GM12878 (cell line): ENCODE results near the gene NPFFR2. TPM values are rescaled to one million over a fixed set of nuclear protein-coding genes. Genes with fewer than 3 reads are reported as not detected.

Source experiments
- ATAC-seq: fragments of 200-7000 bp; cut with Tn5 transposase; 3 replicates; pipeline ENCODE4 v1.9.1; 2020; ENCODE audit warnings: mild to moderate bottlenecking, moderate library complexity
- BruUV-seq: library from RNA; stranded (reverse); fragments of 400-500 nt; replicated peaks from 2 replicates; lab custom pipeline; 2021; lab: Mats Ljungman, UMichigan
- CTCF ChIA-PET: fragments of 300-600 bp; sonication (Branson Sonifier 250); formaldehyde crosslinking; extraction: SDS; loops from one replicate; lab custom pipeline; 2021; ENCODE audit warnings: inconsistent platforms; lab: Yijun Ruan, JAX
- POLR2A ChIA-PET: fragments of 350-600 bp; formaldehyde crosslinking; extraction: SDS; loops from one replicate; lab custom pipeline; 2021; ENCODE audit warnings: inconsistent platforms; lab: Charles Lee
- RAD21 ChIA-PET: fragments of 300-600 bp; sonication (Branson Sonifier 250); formaldehyde crosslinking; loops from one replicate; lab custom pipeline; 2023; ENCODE audit warnings: antibody characterized with exemption; ENCODE audit not compliant: unreplicated experiment; lab: Charles Lee
- SMC1A ChIA-PET: fragments of 300-600 bp; sonication (Branson Sonifier 250); formaldehyde crosslinking; loops from one replicate; lab custom pipeline; 2023; ENCODE audit not compliant: unreplicated experiment, uncharacterized antibody; lab: Charles Lee
- DNase-seq: peaks from one replicate; pipeline ENCODE4 v3.0.0-alpha.2; 2011; ENCODE audit warnings: low read depth, low spot score
- FAIRE-seq: peaks from 3 replicates; lab custom pipeline; 2011; peaks lifted over from hg19 to GRCh38; lab: Jason Lieb, UNC
- H2AFZ ChIP-seq: 2 replicates; pipeline ENCODE4 v1.6.0; 2011; ENCODE audit warnings: low read depth, low read length, control low read depth; ENCODE audit not compliant: control insufficient read depth
- H3K27ac ChIP-seq: 2 replicates; pipeline ENCODE4 v1.5.1; 2011; ENCODE audit warnings: control low read depth; ENCODE audit not compliant: control insufficient read depth, insufficient read depth
- H3K27me3 ChIP-seq, 2 experiments: replicated peaks in 1 of 2; 2 replicates each; pipeline versions ENCODE4 v1.6.0 to v1.6.1; 2011; ENCODE audit warnings: low read length in 1 of 2; ENCODE audit not compliant: control insufficient read depth in 2 of 2, insufficient read depth in 2 of 2
- H3K36me3 ChIP-seq, 2 experiments: 2 replicates each; pipeline ENCODE4 v1.5.1; 2011; ENCODE audit warnings: low read length in 1 of 2; ENCODE audit not compliant: control insufficient read depth in 2 of 2, insufficient read depth in 2 of 2
- H3K4me1 ChIP-seq: 2 replicates; pipeline ENCODE4 v1.6.1; 2011; ENCODE audit warnings: mild to moderate bottlenecking, low read length, moderate library complexity, mixed read lengths; ENCODE audit not compliant: control insufficient read depth, insufficient read depth
- H3K4me2 ChIP-seq: 2 replicates; pipeline ENCODE4 v1.6.0; 2011; ENCODE audit warnings: control low read depth; ENCODE audit not compliant: control insufficient read depth, insufficient read depth
- H3K4me3 ChIP-seq: fragments of 200-600 bp; sonication (generic); 2 replicates; pipeline ENCODE4 v1.5.1; 2016
- H3K79me2 ChIP-seq: 2 replicates; pipeline ENCODE4 v1.6.0; 2011; ENCODE audit warnings: low read length; ENCODE audit not compliant: control insufficient read depth, insufficient read depth
- H3K9ac ChIP-seq: 2 replicates; pipeline ENCODE4 v1.8.0; 2011; ENCODE audit warnings: low read length, control low read depth, mixed read lengths; ENCODE audit not compliant: control insufficient read depth, insufficient read depth
- H3K9me3 ChIP-seq: replicated peaks from 3 replicates; pipeline ENCODE4 v1.5.1; 2011; ENCODE audit warnings: mild to moderate bottlenecking, low read length; ENCODE audit not compliant: control insufficient read depth, insufficient read depth
- H4K20me1 ChIP-seq: 2 replicates; pipeline ENCODE4 v1.6.0; 2011; ENCODE audit not compliant: control insufficient read depth, insufficient read depth
- BCL11A ChIP-seq: IDR thresholded peaks from 2 replicates; pipeline ENCODE4 v1.6.1; 2011; ENCODE audit warnings: low read depth, low read length
- EP300 ChIP-seq, 2 experiments: fragments of 150-350 bp in 1 of 2; IDR thresholded peaks; 2 replicates each; pipeline ENCODE4 v1.6.1; 2011 to 2012; ENCODE audit warnings: low read depth in 2 of 2, low read length in 2 of 2, borderline replicate concordance in 1 of 2, improper control_type of control experiment in 1 of 2, inconsistent platforms in 1 of 2; ENCODE audit not compliant: control insufficient read depth in 1 of 2
- FOXM1 ChIP-seq: IDR thresholded peaks from 2 replicates; pipeline ENCODE4 v1.6.1; 2012; ENCODE audit warnings: low read depth, mild to moderate bottlenecking, inconsistent platforms, low read length, moderate library complexity
- HDAC6 ChIP-seq: fragments of 200-600 bp; sonication (generic); IDR thresholded peaks from one replicate; pipeline ENCODE4 v1.8.0; 2017; ENCODE audit warnings: antibody characterized with exemption; ENCODE audit not compliant: unreplicated experiment
- HDGF ChIP-seq: fragments of 450-650 bp; IDR thresholded peaks from 2 replicates; pipeline ENCODE4 v1.6.1; 2016; ENCODE audit warnings: antibody characterized with exemption
- IRF3 ChIP-seq: fragments of 450-650 bp; IDR thresholded peaks from 2 replicates; pipeline ENCODE4 v1.6.1; 2014; ENCODE audit warnings: mild to moderate bottlenecking
- MEF2B ChIP-seq: fragments of 450-650 bp; IDR thresholded peaks from 2 replicates; pipeline ENCODE4 v1.6.1; 2018; ENCODE audit warnings: mild to moderate bottlenecking, moderate library complexity; ENCODE audit not compliant: partially characterized antibody, poor library complexity, severe bottlenecking
- NFIC ChIP-seq: IDR thresholded peaks from 2 replicates; pipeline ENCODE4 v1.6.1; 2012; ENCODE audit warnings: low read depth, mild to moderate bottlenecking, inconsistent platforms, low read length, moderate library complexity
- NR2C2 ChIP-seq: IDR thresholded peaks from 2 replicates; pipeline ENCODE4 v1.6.1; 2011; ENCODE audit warnings: borderline replicate concordance, low read depth; ENCODE audit not compliant: control insufficient read depth, insufficient read length
- PAX5 ChIP-seq: IDR thresholded peaks from 2 replicates; pipeline ENCODE4 v1.6.1; 2011; ENCODE audit warnings: low read depth, low read length, borderline replicate concordance
- RELA ChIP-seq: fragments of 450-650 bp; IDR thresholded peaks from 2 replicates; pipeline ENCODE4 v1.8.0; 2014; ENCODE audit warnings: borderline replicate concordance; ENCODE audit not compliant: partially characterized antibody
- RUNX3 ChIP-seq: IDR thresholded peaks from 2 replicates; pipeline ENCODE4 v1.6.1; 2012; ENCODE audit warnings: low read length, inconsistent platforms
- SMC3 ChIP-seq: IDR thresholded peaks from 2 replicates; pipeline ENCODE4 v1.6.1; 2011; ENCODE audit warnings: low read length, improper control_type of control experiment, borderline replicate concordance
- TCF3 ChIP-seq: IDR thresholded peaks from 2 replicates; pipeline ENCODE4 v1.6.1; 2012; ENCODE audit warnings: low read depth, mild to moderate bottlenecking, low read length, borderline replicate concordance; ENCODE audit not compliant: insufficient read depth
- ZNF207 ChIP-seq: fragments of 450-650 bp; IDR thresholded peaks from 2 replicates; pipeline ENCODE4 v1.6.1; 2014; ENCODE audit warnings: antibody characterized with exemption, mild to moderate bottlenecking, borderline replicate concordance
- WGBS: methylation state at CpG from one replicate; pipeline ENCODE4 v1.1.6; 2016; ENCODE audit warnings: low lambda C conversion rate; ENCODE audit not compliant: insufficient replicate concordance, insufficient coverage; ENCODE audit errors: missing lambda C conversion rate; 5-methylcytosine and 5-hydroxymethylcytosine counted together
- in situ Hi-C: fragments of 300-500 bp; cut with MboI; formaldehyde crosslinking; loops from 9 replicates; pipeline ENCODE4 v1.14.3; 2018; ENCODE audit warnings: mixed read lengths
- intact Hi-C: fragments of 100-400 bp; cut with micrococcal nuclease; formaldehyde crosslinking; loops from one replicate; pipeline ENCODE4 v1.14.2; 2022; ENCODE audit not compliant: unreplicated experiment
- polyA plus RNA-seq, 11 experiments: library from polyadenylated mRNA; depleted of rRNA in 4 of 11; unstranded in 6 of 11; stranded (reverse) in 5 of 11; fragments of >200 nt; fragmentation: Nextera tagmentation in 4 of 11; fragmentation: Illumina TruSeq in 1 of 11; extraction: Ambion mirVana in 4 of 11; extraction: Trizol in 1 of 11; gene quantifications; 1 replicate in 1 of 11; 2 replicates in 10 of 11; pipeline versions ENCODE4 v1.2.1 to v1.2.3, GENCODE V29; 2011 to 2016; ENCODE audit warnings: inconsistent platforms in 2 of 11, missing spikeins in 2 of 11, low read depth in 1 of 11
- total RNA-seq, 4 experiments: library from RNA; depleted of rRNA in 3 of 4; stranded (reverse); fragments of >200 nt in 3 of 4; fragmentation: Illumina TruSeq in 1 of 4; extraction: Trizol in 1 of 4; gene quantifications; 2 replicates each; pipeline versions ENCODE4 v1.2.1 to v1.2.3, GENCODE V29; 2013 to 2021

Gene NPFFR2
- total and polyA plus RNA-seq, 10 of the 15 experiments (the other 5 are each of a cell fraction or from before 2014, with no cell fraction given), result not detected

DNA sequence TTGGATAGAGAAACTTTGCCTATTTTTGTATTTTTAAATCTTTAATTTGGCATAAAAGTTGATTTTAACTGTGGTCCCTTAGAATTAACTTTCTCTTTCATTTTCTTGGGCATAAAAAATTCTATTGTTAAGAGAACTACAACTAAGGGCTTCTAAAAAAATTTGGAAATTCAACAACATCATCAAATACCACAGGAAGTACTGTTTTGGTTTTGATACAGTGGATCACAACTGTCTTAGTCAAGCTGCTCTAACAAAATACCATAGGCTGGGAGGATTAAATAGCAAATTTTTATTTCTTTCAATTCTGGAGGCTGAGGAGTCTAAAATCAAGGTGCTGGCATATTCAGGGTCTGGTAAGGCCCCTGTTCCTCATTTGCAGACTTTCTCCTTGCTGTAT, 19.9 kb upstream of the NPFFR2 start:
- ATAC-seq, result no peak
- H3K79me2 ChIP-seq, result no peaks in the 10 kb centered on the region
- DNase-seq, result no peak
- no peaks in the 10 kb centered on the region for H3K36me3 ChIP-seq
- TF ChIP-seq ZNF207 (no peak), RUNX3 (no peak), HDAC6 (no peak), EP300 (IDR thresholded peaks at IDR 0.05; ENCODE audit: borderline replicate concordance in 1 of 2, control insufficient read depth in 1 of 2, low read depth in 2 of 2, low read length in 2 of 2) (no peak), PAX5 (no peak), FOXM1 (no peak), TCF3 (no peak)
- H3K9me3 ChIP-seq, result no peaks in the 10 kb centered on the region
- no peaks in the 10 kb centered on the region for H3K27me3 ChIP-seq
- BruUV-seq, result no TSS peak
- H3K4me1 ChIP-seq, result no peaks in the 10 kb centered on the region
- RAD21 ChIA-PET, result no interaction called here
- POLR2A ChIA-PET, result no interaction called here
- CTCF ChIA-PET, result no interaction called here
- H4K20me1 ChIP-seq, result no peaks in the 10 kb centered on the region
- H3K9ac ChIP-seq, result no peak overlapping the region
- no peak overlapping the region for H3K4me3 ChIP-seq
- H2AFZ ChIP-seq, result no peak overlapping the region
- no peak overlapping the region for H3K4me2 ChIP-seq
- intact Hi-C loops, result no loop called here
- SMC1A ChIA-PET, result no interaction called here
- H3K27ac ChIP-seq, result no peak overlapping the region
- in situ Hi-C loops, result no loop called here
- no peak for FAIRE-seq

- H3K27ac ChIP-seq, result no peak overlapping the region
- BruUV-seq, result no TSS peak
- H4K20me1 ChIP-seq, result no peaks in the 10 kb centered on the region
- H3K9me3 ChIP-seq, result no peaks in the 10 kb centered on the region
- H3K79me2 ChIP-seq, result no peaks in the 10 kb centered on the region
- no peak overlapping the region for H2AFZ ChIP-seq
- intact Hi-C loops (no loop called here), in situ Hi-C loops (no loop called here)
- H3K9ac ChIP-seq, result no peak overlapping the region
- RAD21 ChIA-PET, result no interaction called here
- DNase-seq, result no peak
- FAIRE-seq, result no peak
- POLR2A ChIA-PET, result no interaction called here
- CTCF ChIA-PET, result no interaction called here
- no peak overlapping the region for H3K4me2 ChIP-seq
- no peaks in the 10 kb centered on the region for H3K27me3 ChIP-seq
- ATAC-seq, result no peak
- H3K36me3 ChIP-seq, result no peaks in the 10 kb centered on the region
- H3K4me3 ChIP-seq, result no peak overlapping the region
- H3K4me1 ChIP-seq, result no peaks in the 10 kb centered on the region
- WGBS, result 45% methylated on average over 3 of the region's 3 CpGs
- SMC1A ChIA-PET, result interaction anchor here (0.6 to 1.8 kb wide), 3 partner anchors 8 to 1361 kb away, joined by 3 to 7 read pairs (median 3); no protein-coding TSS in a partner anchor
- TF ChIP-seq SMC3 (no peak), HDGF (no peak), BCL11A (no peak), RELA (no peak), MEF2B (no peak), IRF3 (no peak), NFIC (no peak), NR2C2 (no peak)
These were observed 15.8 kb upstream of the NPFFR2 start for GRCh38 chr4:72016011-72016410.
